HCT116 (cell line): Measurements from ENCODE around the gene EML1. TPM values are rescaled to one million over a fixed set of nuclear protein-coding genes. Genes with fewer than 3 reads are reported as not detected.

Experiments
- ATAC-seq: fragments of 200-7000 bp; cut with Tn5 transposase; 2 replicates; pipeline ENCODE4 v1.9.1; 2020; ENCODE audit warnings: mild to moderate bottlenecking, moderate library complexity
- BruUV-seq: library from RNA; stranded (reverse); fragments of 400-500 nt; replicated peaks from 2 replicates; lab custom pipeline; 2021; lab: Mats Ljungman, UMichigan
- CTCF ChIA-PET: fragments of 300-600 bp; sonication (Branson Sonifier 250); formaldehyde crosslinking; loops from one replicate; lab custom pipeline; 2021; ENCODE audit warnings: antibody characterized with exemption; lab: Charles Lee
- POLR2A ChIA-PET: fragments of 300-600, 350-600 bp; sonication (Branson Sonifier 250); formaldehyde crosslinking; loops from one replicate; lab custom pipeline; 2021; ENCODE audit warnings: antibody characterized with exemption; lab: Charles Lee
- RAD21 ChIA-PET, 2 experiments: fragments of 300-600 bp; sonication (Branson Sonifier 250); formaldehyde crosslinking; loops; one replicate each; lab custom pipeline; 2023; ENCODE audit warnings: low total read pairs in 2 of 2; ENCODE audit not compliant: uncharacterized antibody in 2 of 2, unreplicated experiment in 2 of 2, low non-redundant PET in 1 of 2; lab: Charles Lee
- DNase-seq: peaks from one replicate; pipeline ENCODE4 v3.0.0-alpha.2; 2010; ENCODE audit warnings: low read depth, low spot score
- H2AFZ ChIP-seq: fragments of 200-600 bp; shearing (Covaris generic), sonication (generic); 2 replicates; pipeline ENCODE4 v1.6.1; 2017; ENCODE audit warnings: low read depth, mixed run types, mixed read lengths, antibody characterized with exemption, low read length; ENCODE audit not compliant: poor library complexity, severe bottlenecking
- H3K27ac ChIP-seq: 2 replicates; pipeline ENCODE4 v1.5.1; 2012; ENCODE audit warnings: low read depth, low read length
- H3K27me3 ChIP-seq: fragments of 200-600 bp; sonication (generic); 2 replicates; pipeline ENCODE4 v1.6.1; 2016; ENCODE audit warnings: mixed run types, low read length, mixed read lengths; ENCODE audit not compliant: insufficient read depth
- H3K36me3 ChIP-seq, 2 experiments: fragments of 200-500 bp in 1 of 2; fragments of 200-600 bp in 1 of 2; sonication (Bioruptor generic) in 1 of 2; sonication (generic) in 1 of 2; 2 replicates each; pipeline versions ENCODE4 v1.5.1 to v1.6.1; 2014 to 2016; ENCODE audit warnings: low read length in 2 of 2, inconsistent platforms in 1 of 2, mixed read lengths in 1 of 2, mixed run types in 1 of 2; ENCODE audit not compliant: insufficient read depth in 2 of 2, control insufficient read depth in 1 of 2
- H3K4me1 ChIP-seq, 2 experiments: fragments of 200-600 bp in 1 of 2; sonication (generic) in 1 of 2; 2 replicates each; pipeline versions ENCODE4 v1.5.1 to v1.6.1; 2012 to 2017; ENCODE audit warnings: low read length in 2 of 2, inconsistent platforms in 1 of 2, mild to moderate bottlenecking in 1 of 2, mixed read lengths in 1 of 2, mixed run types in 1 of 2, moderate library complexity in 1 of 2; ENCODE audit not compliant: insufficient read depth in 2 of 2, control insufficient read depth in 1 of 2
- H3K4me2 ChIP-seq: fragments of 200-600 bp; sonication (generic); 2 replicates; pipeline ENCODE4 v1.6.1; 2017; ENCODE audit warnings: mixed run types, low read length, mixed read lengths
- H3K4me3 ChIP-seq, 2 experiments: fragments of 200-600 bp in 1 of 2; sonication (generic) in 1 of 2; replicated peaks in 1 of 2; 2 replicates each; pipeline ENCODE4 v1.5.1; 2011 to 2016; ENCODE audit warnings: low read length in 2 of 2, control low read depth in 1 of 2, low read depth in 1 of 2, mild to moderate bottlenecking in 1 of 2, mixed read lengths in 1 of 2, mixed run types in 1 of 2
- H3K79me2 ChIP-seq: fragments of 200-600 bp; sonication (generic); 2 replicates; pipeline ENCODE4 v1.6.1; 2017; ENCODE audit warnings: mild to moderate bottlenecking, mixed run types, low read length, moderate library complexity, mixed read lengths; ENCODE audit not compliant: insufficient read depth
- H3K9ac ChIP-seq: fragments of 200-600 bp; sonication (generic); 2 replicates; pipeline ENCODE4 v1.6.1; 2016; ENCODE audit warnings: low read length, mixed read lengths
- H3K9me2 ChIP-seq: fragments of 200-600 bp; sonication (generic), shearing (Covaris generic); 2 replicates; pipeline ENCODE4 v1.6.1; 2017; ENCODE audit warnings: mixed run types, mild to moderate bottlenecking, moderate library complexity; ENCODE audit not compliant: insufficient read depth
- H3K9me3 ChIP-seq, 2 experiments: fragments of 200-500 bp in 1 of 2; fragments of 200-600 bp in 1 of 2; sonication (Bioruptor generic) in 1 of 2; sonication (generic) in 1 of 2; 2 replicates each; pipeline ENCODE4 v1.6.1; 2014 to 2017; ENCODE audit warnings: low read length in 2 of 2, mixed read lengths in 2 of 2, inconsistent platforms in 1 of 2, low read depth in 1 of 2, mild to moderate bottlenecking in 1 of 2, mixed run types in 1 of 2, moderate library complexity in 1 of 2; ENCODE audit not compliant: control insufficient read depth in 1 of 2, insufficient read depth in 1 of 2
- H4K20me1 ChIP-seq: fragments of 200-600 bp; sonication (generic), shearing (Covaris generic); 2 replicates; pipeline ENCODE4 v1.6.1; 2017; ENCODE audit warnings: mixed run types, mild to moderate bottlenecking, moderate library complexity; ENCODE audit not compliant: insufficient read depth
- CBX3 ChIP-seq: IDR thresholded peaks from 2 replicates; pipeline ENCODE4 v1.6.1; 2012; ENCODE audit warnings: low read depth
- CTCF ChIP-seq, 3 experiments: fragments of 200-600 bp in 1 of 3; sonication (generic) in 1 of 3; IDR thresholded peaks in 2 of 3; conservative IDR thresholded peaks in 1 of 3; 2 replicates each; pipeline ENCODE4 v1.5.1; 2012 to 2017; ENCODE audit warnings: low read depth in 2 of 3, low read length in 2 of 3, antibody characterized with exemption in 1 of 3, borderline replicate concordance in 1 of 3, control low read depth in 1 of 3, mild to moderate bottlenecking in 1 of 3, mixed read lengths in 1 of 3, mixed run types in 1 of 3, moderate library complexity in 1 of 3; ENCODE audit not compliant: insufficient read depth in 1 of 3
- EGR1 ChIP-seq: IDR thresholded peaks from 2 replicates; pipeline ENCODE4 v1.6.1; 2012; ENCODE audit warnings: low read depth
- MAX ChIP-seq: IDR thresholded peaks from 2 replicates; pipeline ENCODE4 v1.6.1; 2012
- POLR2AphosphoS5 ChIP-seq: IDR thresholded peaks from 2 replicates; pipeline ENCODE4 v1.6.1; 2011; ENCODE audit warnings: mild to moderate bottlenecking, low read depth, low read length, moderate library complexity
- RAD21 ChIP-seq: IDR thresholded peaks from 2 replicates; pipeline ENCODE4 v1.6.1; 2012; ENCODE audit warnings: low read depth, mild to moderate bottlenecking
- REST ChIP-seq: IDR thresholded peaks from 2 replicates; pipeline ENCODE4 v1.6.1; 2012; ENCODE audit warnings: low read depth
- SP1 ChIP-seq: IDR thresholded peaks from 2 replicates; pipeline ENCODE4 v1.6.1; 2012; ENCODE audit warnings: low read depth
- SRF ChIP-seq: IDR thresholded peaks from 2 replicates; pipeline ENCODE4 v1.6.1; 2012; ENCODE audit warnings: low read depth
- TCF7L2 ChIP-seq: IDR thresholded peaks from 2 replicates; pipeline ENCODE4 v1.7.0; 2011; ENCODE audit warnings: borderline replicate concordance, inconsistent platforms; ENCODE audit not compliant: insufficient read depth, insufficient read length; ENCODE audit errors: extremely low read depth
- ZNF274 ChIP-seq: fragments of 200-500 bp; sonication (Bioruptor generic); IDR thresholded peaks from 2 replicates; pipeline ENCODE4 v1.6.1; 2014; ENCODE audit warnings: mild to moderate bottlenecking, low read depth, low read length, inconsistent platforms
- intact Hi-C: fragments of 100-400 bp; cut with micrococcal nuclease; formaldehyde crosslinking; loops from 2 replicates; pipeline ENCODE4 v1.10.0; 2022
- total RNA-seq: library from RNA; stranded (reverse); gene quantifications from one replicate; pipeline ENCODE4 v1.2.1, GENCODE V29; 2021; ENCODE audit not compliant: unreplicated experiment
- TF ChIP-seq, protein P1 (sequence below): IDR thresholded peaks from 2 replicates; pipeline ENCODE4 v1.6.1; 2012

EML1 gene
- total RNA-seq, 1 experiment from 2014 or later: 7.4 TPM

- ChIA-PET POLR2A (no interaction called here), CTCF (interaction anchor here (1.6 kb wide), 1 partner anchor 11 kb away, joined by 4 read pairs; no protein-coding TSS in a partner anchor), RAD21 (no interaction called here)
- peaks cover 23% of the 10 kb centered on the region; the same call in 1 of the 2 replicates for H3K27me3 ChIP-seq
- H3K4me2 ChIP-seq: no peak overlapping the region
- BruUV-seq: no TSS peak
- no peaks in the 10 kb centered on the region for H3K79me2 ChIP-seq
- intact Hi-C loops: loop anchor here (5.0 kb wide), 1 partner anchor 35 kb away; no protein-coding TSS in a partner anchor
- DNase-seq: no peak
- no peak overlapping the region for H3K27ac ChIP-seq
- no peak overlapping the region for H2AFZ ChIP-seq
- H3K9ac ChIP-seq: no peak overlapping the region
- H3K4me1 ChIP-seq: peaks cover 7 to 9% of the 10 kb centered on the region in 2 experiments; a peak in 2 of 4 replicates
- H3K9me3 ChIP-seq: no peaks in the 10 kb centered on the region
- TF ChIP-seq EGR1: no peak
- H4K20me1 ChIP-seq: no peaks in the 10 kb centered on the region
- H3K36me3 ChIP-seq: no peaks in the 10 kb centered on the region
- no peaks in the 10 kb centered on the region for H3K9me2 ChIP-seq
- ATAC-seq: 0 out of 2 replicates have a peak, but pooled peaks have one; percentile 2
- H3K4me3 ChIP-seq: no peak overlapping the region
Observed at GRCh38 chr14:99792551-99793212, 531 bp upstream of the EML1 start.

- ChIA-PET RAD21 (no interaction called here), POLR2A (no interaction called here), CTCF (no interaction called here)
- no peaks in the 10 kb centered on the region for H3K79me2 ChIP-seq
- no peak overlapping the region for H3K27ac ChIP-seq
- H3K9me3 ChIP-seq: no peaks in the 10 kb centered on the region
- H3K9ac ChIP-seq: peak overlapping the region; percentile 46
- peaks cover 7 to 9% of the 10 kb centered on the region in 2 experiments; a peak in 2 of 4 replicates for H3K4me1 ChIP-seq
- H3K36me3 ChIP-seq: no peaks in the 10 kb centered on the region
- no peak overlapping the region for H2AFZ ChIP-seq
- peaks cover 28% of the 10 kb centered on the region for H3K27me3 ChIP-seq
- intact Hi-C loops: loop anchor here (5.0 kb wide), 1 partner anchor 37 kb away; no protein-coding TSS in a partner anchor
- DNase-seq: no peak
- H3K4me3 ChIP-seq: peak overlapping the region; percentile 53 to 60
- no peaks in the 10 kb centered on the region for H3K9me2 ChIP-seq
- H3K4me2 ChIP-seq: peak overlapping the region; percentile 86
- no TSS peak for BruUV-seq
- H4K20me1 ChIP-seq: no peaks in the 10 kb centered on the region
- ATAC-seq: no peak
- no peak for TF ChIP-seq MAX
- TF ChIP-seq REST: no peak
- no peak for TF ChIP-seq RAD21
- TF ChIP-seq SRF: no peak
- TF ChIP-seq, protein P1, sequence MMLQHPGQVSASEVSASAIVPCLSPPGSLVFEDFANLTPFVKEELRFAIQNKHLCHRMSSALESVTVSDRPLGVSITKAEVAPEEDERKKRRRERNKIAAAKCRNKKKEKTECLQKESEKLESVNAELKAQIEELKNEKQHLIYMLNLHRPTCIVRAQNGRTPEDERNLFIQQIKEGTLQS: no peak
- TF ChIP-seq POLR2AphosphoS5: no peak
- no peak for TF ChIP-seq SP1
- TF ChIP-seq CTCF (IDR thresholded peaks at IDR 0.05 in 2 of 3, conservative IDR thresholded peaks at IDR 0.05 in 1 of 3; ENCODE audit: borderline replicate concordance in 1 of 3, insufficient read depth in 1 of 3, low read depth in 2 of 3, low read length in 2 of 3): no peak
- no peak for TF ChIP-seq CBX3
- TF ChIP-seq EGR1: no peak
- no peak for TF ChIP-seq ZNF274
- TF ChIP-seq TCF7L2: no peak
Observed at GRCh38 chr14:99794151-99794780, 1.1 kb downstream of the EML1 start.
